ENCODE measurements around the gene FBXL17. TPM values are rescaled to one million over a fixed set of nuclear protein-coding genes. Genes with fewer than 3 reads are reported as not detected.

The FBXL17 gene
- total RNA-seq, 1 donor from 2014 or later = 17.1 TPM

DNA sequence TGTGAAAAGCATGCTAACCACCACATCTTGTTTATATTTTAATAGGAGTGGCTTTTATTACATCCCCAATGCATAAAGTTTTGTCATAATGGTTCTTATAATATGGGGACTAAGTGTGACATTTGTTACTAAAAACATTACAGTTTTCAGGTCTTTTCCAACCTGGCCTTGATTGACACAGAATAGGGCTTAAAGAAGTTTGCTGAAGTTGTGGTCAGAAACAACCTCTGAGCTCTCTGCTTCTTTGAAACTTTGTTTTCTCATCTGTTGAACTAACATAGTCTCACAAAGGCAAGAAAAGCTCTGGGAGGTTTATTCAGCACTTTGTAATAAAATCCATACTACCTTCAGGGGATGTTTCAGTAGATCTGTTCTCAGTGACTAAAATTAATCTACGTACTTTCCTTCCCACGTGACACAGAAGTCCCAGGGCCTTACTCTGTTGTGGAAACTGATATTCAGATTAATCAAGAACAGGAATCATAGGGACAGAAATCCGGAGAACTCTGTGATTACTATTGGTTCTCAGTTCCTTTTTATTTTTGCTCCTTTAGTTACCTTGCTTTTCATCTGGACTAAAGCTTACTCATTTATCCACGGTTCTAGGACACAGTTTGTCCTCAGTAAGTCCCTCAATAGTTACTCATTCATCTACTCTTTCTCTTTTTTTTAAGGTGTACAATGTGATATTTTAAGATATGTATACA is 422.2 kb downstream of the FBXL17 start:
- intact Hi-C loops (cut with DNase I) = no loop called here
- no peak for ATAC-seq

DNA sequence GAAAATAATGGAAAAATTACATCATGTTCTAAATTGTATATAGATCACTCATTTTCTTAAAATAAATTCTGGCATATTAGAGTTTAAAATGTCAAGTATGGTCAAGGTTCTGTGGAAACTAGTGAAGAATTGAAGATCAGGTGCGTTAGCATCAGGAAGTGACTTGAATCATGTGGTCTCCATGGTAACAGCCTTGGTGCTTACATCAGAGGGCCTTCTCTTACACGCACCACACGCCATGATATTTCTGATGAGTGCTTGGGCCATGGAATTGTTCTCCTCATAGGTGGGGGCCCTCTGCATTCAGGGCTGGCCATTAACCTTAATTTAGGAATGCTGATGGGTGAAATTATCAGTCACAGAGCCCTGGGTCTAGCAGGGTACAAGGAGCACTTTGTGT is 423.0 kb downstream of the FBXL17 start:
- DNase-seq (no peak), ATAC-seq (no peak)
- no peak overlapping the region for H3K4me3 ChIP-seq
- no peaks in the 10 kb centered on the region for H3K27me3 ChIP-seq (ENCODE audit: low read depth)
- no peaks in the 10 kb centered on the region for H3K9me3 ChIP-seq
- no peak overlapping the region for H3K27ac ChIP-seq
- TF ChIP-seq, protein P1, sequence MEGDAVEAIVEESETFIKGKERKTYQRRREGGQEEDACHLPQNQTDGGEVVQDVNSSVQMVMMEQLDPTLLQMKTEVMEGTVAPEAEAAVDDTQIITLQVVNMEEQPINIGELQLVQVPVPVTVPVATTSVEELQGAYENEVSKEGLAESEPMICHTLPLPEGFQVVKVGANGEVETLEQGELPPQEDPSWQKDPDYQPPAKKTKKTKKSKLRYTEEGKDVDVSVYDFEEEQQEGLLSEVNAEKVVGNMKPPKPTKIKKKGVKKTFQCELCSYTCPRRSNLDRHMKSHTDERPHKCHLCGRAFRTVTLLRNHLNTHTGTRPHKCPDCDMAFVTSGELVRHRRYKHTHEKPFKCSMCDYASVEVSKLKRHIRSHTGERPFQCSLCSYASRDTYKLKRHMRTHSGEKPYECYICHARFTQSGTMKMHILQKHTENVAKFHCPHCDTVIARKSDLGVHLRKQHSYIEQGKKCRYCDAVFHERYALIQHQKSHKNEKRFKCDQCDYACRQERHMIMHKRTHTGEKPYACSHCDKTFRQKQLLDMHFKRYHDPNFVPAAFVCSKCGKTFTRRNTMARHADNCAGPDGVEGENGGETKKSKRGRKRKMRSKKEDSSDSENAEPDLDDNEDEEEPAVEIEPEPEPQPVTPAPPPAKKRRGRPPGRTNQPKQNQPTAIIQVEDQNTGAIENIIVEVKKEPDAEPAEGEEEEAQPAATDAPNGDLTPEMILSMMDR (IDR thresholded peaks at IDR 0.05) = no peak
- intact Hi-C loops (cut with DNase I) = no loop called here
- H3K36me3 ChIP-seq = no peaks in the 10 kb centered on the region
- no peaks in the 10 kb centered on the region for H3K4me1 ChIP-seq

More for the DNA sequence above, 422.2 kb downstream of the FBXL17 start:
- Histone ChIP-seq H3K36me3 (no peaks in the 10 kb centered on the region), H3K27me3 (ENCODE audit: low read depth) (no peaks in the 10 kb centered on the region), H3K9me3 (no peaks in the 10 kb centered on the region), H3K4me3 (no peak overlapping the region), H3K4me1 (no peaks in the 10 kb centered on the region), H3K27ac (no peak overlapping the region)
- TF ChIP-seq, protein P1 (IDR thresholded peaks at IDR 0.05) = no peak
- DNase-seq = no peak

DNA sequence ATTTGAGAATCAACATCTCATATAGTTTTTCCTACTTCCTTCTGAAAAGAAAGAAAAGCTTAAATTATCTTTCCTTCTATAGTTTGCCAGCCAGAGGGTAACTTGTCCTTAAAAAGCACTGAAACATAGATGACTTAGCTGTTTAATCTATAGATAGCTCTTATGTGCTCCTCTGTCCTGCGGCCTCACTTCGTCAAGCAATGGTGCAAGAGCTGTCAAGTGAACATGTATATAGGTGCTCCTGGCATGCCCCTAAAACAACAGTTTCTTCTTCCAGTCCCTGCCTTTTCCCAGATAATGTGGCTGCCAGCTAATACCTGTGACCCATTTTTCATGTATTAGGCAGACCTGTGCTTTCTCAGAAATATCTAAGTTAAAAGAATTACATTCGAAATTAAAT is 423.5 kb downstream of the FBXL17 start:
- TF ChIP-seq, protein P1 (IDR thresholded peaks at IDR 0.05) = no peak
- H3K27ac ChIP-seq = no peak overlapping the region
- no peak for ATAC-seq
- no peaks in the 10 kb centered on the region for H3K9me3 ChIP-seq
- H3K4me1 ChIP-seq = no peaks in the 10 kb centered on the region
- no peak overlapping the region for H3K4me3 ChIP-seq
- intact Hi-C loops (cut with DNase I) = no loop called here
- no peaks in the 10 kb centered on the region for H3K27me3 ChIP-seq (ENCODE audit: low read depth)
- no peaks in the 10 kb centered on the region for H3K36me3 ChIP-seq
- no peak for DNase-seq

DNA sequence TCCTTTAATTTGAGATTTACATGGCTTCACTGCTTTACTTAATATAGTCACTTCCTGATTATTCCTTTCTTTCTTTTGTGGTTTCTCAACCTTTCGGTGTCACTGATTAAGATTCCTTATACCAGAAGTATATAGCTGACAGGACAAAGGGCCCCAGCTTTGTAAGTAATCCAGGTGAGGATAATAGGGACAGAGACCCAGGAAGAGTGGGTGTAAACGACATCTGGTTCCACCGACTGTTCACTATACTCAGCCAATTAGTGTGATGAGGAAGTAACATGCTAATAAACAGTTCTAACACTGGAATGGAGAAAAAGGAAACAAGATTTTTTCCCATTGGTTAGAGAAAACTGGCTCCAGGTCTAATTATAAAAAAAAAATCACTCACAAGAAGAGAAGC is 424.8 kb downstream of the FBXL17 start:
- intact Hi-C loops (cut with DNase I) = no loop called here
- ATAC-seq = no peak
- H3K27ac ChIP-seq = no peak overlapping the region

DNA sequence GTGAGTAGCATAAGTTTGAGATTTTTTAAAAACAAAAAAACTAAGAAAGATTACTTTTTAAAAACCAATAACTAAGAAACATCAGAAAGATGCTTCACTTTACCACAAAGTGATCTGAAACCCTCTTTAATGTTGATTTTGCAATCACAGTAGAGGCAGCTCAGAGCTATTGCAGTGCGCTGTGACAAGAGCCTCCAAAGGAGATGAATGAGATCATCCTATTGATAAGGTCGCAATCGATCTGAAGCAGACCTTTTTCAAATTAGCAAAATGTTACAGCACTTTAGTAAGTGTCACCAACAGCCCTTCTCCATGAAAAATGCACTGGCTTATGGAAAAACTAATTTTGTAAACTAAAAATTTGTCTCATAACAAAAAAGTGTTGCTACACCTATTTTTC is 426.6 kb downstream of the FBXL17 start:
- Histone ChIP-seq H3K27ac (no peak overlapping the region), H3K27me3 (ENCODE audit: low read depth) (no peaks in the 10 kb centered on the region), H3K36me3 (no peaks in the 10 kb centered on the region), H3K4me1 (no peaks in the 10 kb centered on the region), H3K4me3 (no peak overlapping the region), H3K9me3 (no peaks in the 10 kb centered on the region)
- intact Hi-C loops (cut with DNase I) = no loop called here
- DNase-seq (no peak), ATAC-seq (no peak)
- TF ChIP-seq, protein P1 (IDR thresholded peaks at IDR 0.05) = no peak

More for the DNA sequence above, 424.8 kb downstream of the FBXL17 start:
- no peak overlapping the region for H3K4me3 ChIP-seq
- H3K27me3 ChIP-seq (ENCODE audit: low read depth) = no peaks in the 10 kb centered on the region
- no peak for DNase-seq
- H3K4me1 ChIP-seq = no peaks in the 10 kb centered on the region
- no peaks in the 10 kb centered on the region for H3K36me3 ChIP-seq
- TF ChIP-seq, protein P1 (IDR thresholded peaks at IDR 0.05) = no peak
- no peaks in the 10 kb centered on the region for H3K9me3 ChIP-seq

All from lower lobe of right lung (tissue), 2 donors.